Mucosa of gallbladder (tissue), 1 donor: ENCODE results near the gene FAM90A1. TPM values are rescaled to one million over a fixed set of nuclear protein-coding genes. Genes with fewer than 3 reads are reported as not detected.

ENCODE experiments used
- total RNA-seq: library from RNA; stranded (reverse); gene quantifications from one replicate; pipeline ENCODE4 v1.2.1, GENCODE V29; 2021
- donor health status: DM: no; HTN: no; CAD: no.

Gene FAM90A1
- total RNA-seq, 1 donor from 2014 or later: 0.29 TPM

Other genes starting within 250 kb of the FAM90A1 start
- 23.7 TPM for gene FOXJ2, start 194.9 kb downstream of the FAM90A1 start, total RNA-seq
- gene C3AR1, start 161.3 kb downstream of the FAM90A1 start, total RNA-seq: 20.5 TPM
- gene NECAP1, start 145.3 kb downstream of the FAM90A1 start, total RNA-seq: 32.9 TPM
- 1.6 TPM for gene CLEC4A, start 104.0 kb downstream of the FAM90A1 start, total RNA-seq
- gene ZNF705A, start 70.6 kb downstream of the FAM90A1 start, total RNA-seq: not detected
- not detected for gene CLEC6A, start 228.3 kb upstream of the FAM90A1 start, total RNA-seq